ENCODE measurements around the gene EFCAB9. TPM values are rescaled to one million over a fixed set of nuclear protein-coding genes. Genes with fewer than 3 reads are reported as not detected.

The EFCAB9 gene
- total and polyA plus RNA-seq, 2 of the 13 experiments (the other 11 are each of a cell fraction or from before 2014, with no cell fraction given) = not detected

- TF ChIP-seq ZNF280D (CRISPR knock-in tag; IDR thresholded peaks at IDR 0.05) (0 out of 2 replicates have a peak, but pooled peaks have one; percentile 38), HBP1 (CRISPR knock-in tag; IDR thresholded peaks at IDR 0.05; ENCODE audit: low read depth) (peak; percentile 80; the same call in 1 of the 2 replicates), RBFOX2 (IDR thresholded peaks at IDR 0.05; ENCODE audit: low read depth, low read length) (peak; percentile 56), MAFG (CRISPR knock-in tag; IDR thresholded peaks at IDR 0.05) (no peak), IRF2 (CRISPR knock-in tag; IDR thresholded peaks at IDR 0.05) (peak; percentile 69; the same call in 1 of the 2 replicates), PCBP2 (optimal IDR thresholded peaks at IDR 0.05; ENCODE audit: low read depth, low read length, poor library complexity, severe bottlenecking) (no peak), ZNF766 (CRISPR knock-in tag; IDR thresholded peaks at IDR 0.05; ENCODE audit: borderline replicate concordance) (0 out of 2 replicates have a peak, but pooled peaks have one; percentile 55), ZBTB7B (CRISPR knock-in tag; IDR thresholded peaks at IDR 0.05) (peak; percentile 90), DPF2 (CRISPR knock-in tag; IDR thresholded peaks at IDR 0.05; ENCODE audit: borderline replicate concordance, low read depth) (no peak), ZSCAN31 (CRISPR knock-in tag; IDR thresholded peaks at IDR 0.05; ENCODE audit: low read depth) (peak; percentile 54; the same call in 1 of the 2 replicates), MYC (CRISPR knock-in tag; IDR thresholded peaks at IDR 0.05; ENCODE audit: borderline replicate concordance) (peak; percentile 87), RERE (CRISPR knock-in tag; IDR thresholded peaks at IDR 0.05; ENCODE audit: low read depth) (no peak), ZMYM2 (CRISPR knock-in tag; IDR thresholded peaks at IDR 0.05) (peak; percentile 65; the same call in 1 of the 2 replicates), ZNF558 (CRISPR knock-in tag; IDR thresholded peaks at IDR 0.05; ENCODE audit: borderline replicate concordance) (peak; percentile 53; the same call in 1 of the 2 replicates), ZBTB21 (CRISPR knock-in tag; IDR thresholded peaks at IDR 0.05) (no peak)
These were observed 5.7 kb upstream of the EFCAB9 start, which contains the start of gene STK10 (continued) for GRCh38 chr5:172188033-172188892.
